NCI-H774 (cell line): Measurements from ENCODE around the gene SOHLH2.
A peak's percentile ranks its signal among the peaks of the same experiment; 100 is the strongest.

Source experiments
- DNase-seq: peaks from one replicate; lab custom pipeline; 2025; lab: John Stamatoyannopoulos, UW

The SOHLH2 gene

DNA sequence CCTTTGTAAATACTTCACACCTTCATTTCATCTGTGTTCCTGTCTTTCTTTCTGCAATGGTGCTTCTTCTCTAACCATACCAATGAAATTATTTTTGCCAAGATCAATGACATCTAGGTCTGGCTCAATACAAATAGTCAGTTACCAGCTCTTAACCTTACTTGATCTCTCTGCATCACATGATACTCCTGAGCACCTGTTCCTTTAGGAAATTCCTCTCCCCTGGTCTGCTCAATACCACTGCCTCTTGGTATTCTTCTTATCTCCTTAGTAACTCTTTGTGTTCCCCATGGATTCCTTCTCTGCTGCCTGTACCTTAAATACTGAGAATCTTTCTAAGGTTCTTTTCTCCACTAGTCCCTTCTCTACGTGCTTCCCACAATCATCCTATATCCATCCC, 25.9 kb downstream of the SOHLH2 start:
- no peak for DNase-seq

- DNase-seq, result no peak
These were observed 30.5 kb downstream of the SOHLH2 start for GRCh38 chr13:36183901-36184300.

- DNase-seq, result no peak
These were observed 38.7 kb downstream of the SOHLH2 start for GRCh38 chr13:36175621-36176020.

- no peak for DNase-seq
These were observed 39.4 kb downstream of the SOHLH2 start for GRCh38 chr13:36174923-36175322.

- DNase-seq, result no peak
These were observed 40.6 kb downstream of the SOHLH2 start for GRCh38 chr13:36173571-36174322.

GRCh38 chr13:36166046-36166445, 48.3 kb downstream of the SOHLH2 start:
- DNase-seq, result no peak

DNA sequence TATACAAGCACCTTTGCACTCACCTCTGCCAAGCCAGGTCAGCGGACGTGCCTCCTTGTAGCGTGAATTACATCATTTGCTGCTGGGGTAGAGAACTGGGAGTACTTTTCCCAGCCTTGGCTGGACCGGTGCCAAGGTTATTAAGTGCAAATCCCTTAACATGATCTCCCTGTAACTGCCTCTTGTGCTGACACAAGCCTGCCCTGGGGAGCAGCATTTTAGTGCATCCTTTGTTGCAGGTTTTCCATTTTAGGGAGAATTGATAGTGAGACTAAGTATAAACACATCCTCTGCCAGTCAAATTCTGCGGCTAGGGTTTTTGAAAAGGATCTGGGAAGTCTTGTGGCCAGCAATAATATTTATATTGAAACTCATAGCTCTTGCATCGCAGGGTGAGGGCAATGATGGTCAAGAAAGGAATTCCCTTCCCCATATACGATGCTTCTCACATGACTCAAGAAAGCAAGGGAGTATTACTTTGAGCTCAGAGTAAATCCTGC, 50.5 kb downstream of the SOHLH2 start:
- DNase-seq, result peak; percentile 33

DNA sequence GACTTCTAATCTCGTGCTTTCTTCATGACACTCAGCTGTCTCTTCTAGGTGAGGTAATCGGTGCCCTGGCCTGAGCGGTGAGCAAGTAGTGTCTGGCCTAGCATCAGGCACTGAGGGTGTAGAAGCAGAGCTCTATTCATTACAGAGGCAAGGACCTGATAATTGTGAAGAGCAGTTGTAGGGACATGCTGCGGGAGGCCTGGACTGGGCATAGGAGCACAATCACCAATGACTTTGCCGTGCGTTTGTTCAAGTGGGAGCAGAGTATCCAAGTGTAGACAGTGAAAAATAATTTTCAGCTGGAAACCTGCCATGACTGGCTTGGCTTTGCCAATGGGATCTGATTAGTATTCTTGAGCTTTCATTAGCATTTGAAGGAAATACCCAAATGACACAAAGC, 51.1 kb downstream of the SOHLH2 start:
- no peak for DNase-seq

DNA sequence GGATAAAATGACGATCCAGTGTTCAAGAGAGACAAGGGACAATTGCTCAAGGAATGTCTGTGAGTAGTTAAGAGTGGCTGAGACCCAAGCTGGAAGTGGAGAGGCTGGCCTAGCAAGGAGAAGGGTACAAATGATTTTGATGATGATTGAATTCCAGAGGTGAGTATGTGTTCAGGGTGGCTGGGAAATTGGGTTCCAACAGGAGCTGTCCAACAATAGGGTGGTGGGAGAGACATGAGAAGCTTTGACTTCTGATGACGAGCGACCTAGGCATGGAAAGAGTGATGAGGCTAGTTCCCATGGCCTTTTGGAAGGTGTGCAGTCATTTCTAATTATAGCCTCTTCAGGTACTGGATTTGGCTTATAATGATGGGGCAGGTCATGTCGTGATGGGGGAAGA, 54.1 kb downstream of the SOHLH2 start:
- DNase-seq, result no peak

GRCh38 chr13:36158611-36159010, 55.7 kb downstream of the SOHLH2 start:
- no peak for DNase-seq

GRCh38 chr13:36157480-36157879, 56.9 kb downstream of the SOHLH2 start:
- no peak for DNase-seq

GRCh38 chr13:36154567-36155291, 59.6 kb downstream of the SOHLH2 start:
- no peak for DNase-seq

DNA sequence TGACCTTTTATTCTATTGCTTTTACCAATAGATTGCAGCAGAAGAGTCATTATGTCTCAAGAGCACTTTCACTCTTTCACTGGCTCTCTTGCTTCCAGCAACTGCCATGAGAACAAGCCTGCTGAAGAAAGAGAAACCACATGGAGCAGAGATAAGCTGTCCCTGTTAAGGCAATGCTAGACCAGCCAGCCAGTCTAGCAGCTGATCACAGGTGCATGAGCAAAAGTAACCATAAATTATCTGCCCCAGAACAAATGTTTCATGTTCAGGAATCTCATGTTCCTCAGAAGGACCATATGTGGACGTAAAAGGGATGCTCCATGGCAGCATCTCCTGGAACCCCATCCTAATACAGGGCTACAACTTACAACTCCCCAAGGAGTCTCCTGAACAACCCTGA, 62.8 kb downstream of the SOHLH2 start:
- DNase-seq, result no peak

- no peak for DNase-seq
These were observed 65.9 kb downstream of the SOHLH2 start for GRCh38 chr13:36148446-36148845.

GRCh38 chr13:36147330-36147729, 67.0 kb downstream of the SOHLH2 start:
- no peak for DNase-seq

DNA sequence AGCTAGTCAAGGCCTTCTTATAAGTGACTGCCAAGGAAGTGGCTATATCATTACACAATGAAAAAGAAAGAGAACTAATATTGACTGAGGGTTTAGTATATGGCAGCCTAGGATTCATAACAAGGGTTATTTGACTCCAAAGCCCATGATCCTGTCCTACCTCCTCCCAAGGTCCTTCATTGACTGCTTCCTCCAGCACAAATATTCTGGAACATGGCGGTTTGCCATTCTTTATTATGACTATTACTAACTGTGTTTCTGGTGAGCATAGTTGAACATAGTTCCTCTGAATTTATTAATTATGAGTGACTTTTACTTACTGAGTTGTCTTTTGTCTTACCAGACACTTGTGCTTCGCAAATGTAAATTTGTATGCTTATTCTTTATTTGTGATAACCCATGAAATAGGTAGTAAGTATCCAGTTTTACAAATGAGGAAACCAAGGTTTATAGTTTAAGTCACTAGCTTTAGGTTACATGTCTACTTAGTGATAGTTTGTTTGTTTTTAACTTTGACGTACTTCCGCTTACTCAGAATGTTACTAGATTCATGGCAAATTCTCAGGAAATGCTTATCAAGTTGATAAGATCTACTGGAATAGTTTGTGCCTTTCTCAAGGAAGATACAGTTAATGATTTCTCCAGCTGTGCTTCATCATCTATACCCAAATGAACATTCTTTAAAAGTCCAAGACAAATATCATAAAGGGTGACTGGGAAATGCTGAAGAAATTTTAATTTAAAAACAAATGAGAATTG, 67.7 kb downstream of the SOHLH2 start:
- no peak for DNase-seq

GRCh38 chr13:36143738-36144137, 70.6 kb downstream of the SOHLH2 start:
- DNase-seq, result no peak

DNA sequence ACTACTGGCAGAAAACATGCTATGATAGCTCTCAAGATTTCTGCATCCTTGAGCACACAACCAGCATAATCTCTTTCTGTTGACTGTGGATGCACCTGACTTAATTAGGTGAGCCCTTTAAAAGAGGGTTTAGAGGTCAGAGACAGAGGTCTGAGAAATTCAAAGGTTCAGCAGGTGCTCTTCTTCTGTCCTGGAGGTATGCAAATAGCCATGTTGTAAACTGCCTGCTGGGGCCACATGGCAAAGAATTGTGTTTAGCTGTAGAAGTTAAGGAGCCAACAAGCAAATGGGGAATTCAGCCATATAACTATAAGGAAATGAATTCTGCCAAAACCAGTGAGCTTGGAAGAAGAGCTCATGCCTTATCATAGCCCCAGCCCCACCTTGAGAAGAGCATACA, 71.6 kb downstream of the SOHLH2 start:
- DNase-seq, result no peak

DNA sequence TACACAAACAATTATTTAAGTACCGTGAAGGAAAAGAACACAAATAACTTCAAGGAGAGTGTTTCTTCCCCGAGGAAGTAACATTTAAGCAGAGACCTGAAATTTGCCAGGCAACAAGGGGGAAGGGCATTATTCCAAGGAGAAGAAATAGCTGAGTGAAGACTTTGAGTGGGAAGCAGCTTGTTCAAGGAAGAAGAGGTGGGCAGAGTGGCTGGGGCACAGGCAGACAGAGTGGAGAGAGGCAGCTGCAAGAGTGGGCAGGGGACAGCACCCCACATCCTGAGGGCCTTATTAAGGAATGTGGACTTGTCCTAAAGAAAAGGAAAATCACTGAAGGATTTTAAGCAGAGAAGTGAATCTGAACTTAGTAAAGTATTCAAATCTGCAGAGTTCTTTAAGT, 78.5 kb downstream of the SOHLH2 start:
- DNase-seq, result no peak

DNA sequence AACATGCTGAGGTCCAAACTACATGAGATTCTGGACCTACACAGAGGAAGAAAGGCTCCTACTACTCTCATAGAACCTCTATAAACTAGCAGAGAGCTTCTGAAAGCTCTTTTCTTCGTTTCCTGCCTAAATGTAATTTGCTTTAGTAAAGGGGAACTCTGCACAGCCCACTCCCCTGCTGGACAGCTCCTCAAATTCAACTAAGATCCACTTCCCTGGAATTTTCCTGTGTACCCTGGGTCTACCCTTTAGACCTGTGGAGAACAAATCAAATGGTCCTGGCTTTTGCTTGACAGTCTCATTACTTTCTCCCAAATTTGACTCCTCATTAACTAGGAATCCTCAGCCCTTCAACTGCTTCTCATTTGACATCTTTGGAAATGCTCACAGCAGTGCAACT, 79.7 kb downstream of the SOHLH2 start:
- DNase-seq, result no peak

DNA sequence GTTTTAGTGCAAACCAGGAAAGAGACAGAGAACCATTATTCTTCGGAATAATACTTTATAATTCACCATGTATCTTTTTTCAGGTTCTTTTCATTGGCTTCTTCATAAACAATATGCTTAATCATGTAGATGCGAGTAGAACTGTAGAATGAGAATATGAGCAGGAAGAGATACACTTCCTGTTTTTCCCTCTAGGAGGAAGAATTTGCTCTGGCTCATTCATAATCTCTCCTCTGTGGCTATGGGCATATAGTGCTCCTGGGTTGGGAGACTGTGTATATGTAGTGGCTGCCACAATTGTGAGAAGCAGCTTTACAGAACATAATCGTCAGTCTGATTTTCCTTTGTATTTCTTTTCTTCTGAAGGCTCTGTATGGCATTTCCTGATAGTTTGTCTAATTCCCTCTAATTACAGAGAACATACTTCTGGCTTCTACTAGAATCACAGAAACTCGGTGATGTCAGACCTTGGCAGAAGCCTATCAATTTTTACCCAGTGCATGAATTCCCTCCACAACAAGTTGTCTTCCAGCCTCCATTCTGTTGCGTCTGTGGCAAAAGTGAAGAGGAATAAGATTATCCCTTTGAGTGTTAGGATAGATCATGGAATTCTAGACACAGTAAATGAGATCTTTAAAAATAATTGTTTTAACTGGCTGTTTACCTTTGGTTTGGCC, 80.3 kb downstream of the SOHLH2 start:
- DNase-seq, result no peak

DNA sequence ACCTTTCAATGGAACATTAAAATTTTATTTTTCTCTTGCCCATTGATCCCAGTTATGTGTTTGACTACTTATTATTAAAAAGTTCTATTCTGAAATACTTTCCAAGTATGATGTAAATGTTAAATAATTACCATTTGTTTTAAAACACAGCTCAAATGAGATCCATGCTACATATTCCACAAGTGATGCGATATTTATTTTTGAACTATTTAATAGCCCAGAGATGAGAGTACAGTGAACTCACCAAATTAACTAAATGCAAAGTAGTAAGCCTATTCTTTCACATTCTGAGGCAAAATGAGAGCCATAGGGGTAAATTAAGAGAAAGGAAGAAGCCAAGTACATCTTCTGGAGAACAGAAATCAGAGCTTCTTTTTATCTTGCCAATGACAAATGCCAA, 82.0 kb downstream of the SOHLH2 start:
- DNase-seq, result no peak
